Neural cell (in vitro differentiated cells): ENCODE results near the gene ICAM3. TPM values are rescaled to one million over a fixed set of nuclear protein-coding genes. Genes with fewer than 3 reads are reported as not detected.

ENCODE experiments used
- H2AFZ ChIP-seq: fragments of 200-600, 300-800 bp; sonication (generic), shearing (Covaris generic); 2 replicates; pipeline ENCODE4 v1.6.0; 2014; ENCODE audit warnings: low read depth, mild to moderate bottlenecking, antibody characterized with exemption, low read length, moderate library complexity
- H3F3A ChIP-seq: fragments of 200-600 bp; shearing (Covaris generic); 2 replicates; pipeline ENCODE4 v1.6.1; 2016; ENCODE audit warnings: mild to moderate bottlenecking, moderate library complexity, mixed read lengths, antibody characterized with exemption, low read length; ENCODE audit not compliant: insufficient read depth, poor library complexity, severe bottlenecking
- H3K27ac ChIP-seq: fragments of 200-600, 300-800 bp; sonication (generic), shearing (Covaris generic); 2 replicates; pipeline ENCODE4 v1.5.1; 2014; ENCODE audit warnings: mild to moderate bottlenecking, low read length, moderate library complexity
- H3K27me3 ChIP-seq: fragments of 300-800, 200-600 bp; sonication (generic), shearing (Covaris generic); 2 replicates; pipeline ENCODE4 v1.6.0; 2014; ENCODE audit warnings: mild to moderate bottlenecking, low read depth, low read length, moderate library complexity; ENCODE audit not compliant: insufficient read depth
- H3K36me3 ChIP-seq: fragments of 300-800, 200-600 bp; sonication (generic), shearing (Covaris generic); 2 replicates; pipeline ENCODE4 v1.5.1; 2014; ENCODE audit warnings: mild to moderate bottlenecking, antibody characterized with exemption, low read length, moderate library complexity; ENCODE audit not compliant: insufficient read depth
- H3K4me2 ChIP-seq: fragments of 300-800, 200-600 bp; sonication (generic), shearing (Covaris generic); 2 replicates; pipeline ENCODE4 v1.6.0; 2014; ENCODE audit warnings: mild to moderate bottlenecking, low read length
- H3K4me3 ChIP-seq: fragments of 300-800, 200-600 bp; sonication (generic), shearing (Covaris generic); 2 replicates; pipeline ENCODE4 v1.5.1; 2014; ENCODE audit warnings: mild to moderate bottlenecking, low read length, moderate library complexity
- H3K79me2 ChIP-seq: fragments of 200-600 bp; shearing (Covaris generic); replicated peaks from 2 replicates; pipeline ENCODE4 v1.6.0; 2014; ENCODE audit warnings: mild to moderate bottlenecking, low read length, moderate library complexity; ENCODE audit not compliant: insufficient read depth
- H3K9ac ChIP-seq: fragments of 300-800, 200-600 bp; sonication (generic), shearing (Covaris generic); 2 replicates; pipeline ENCODE4 v1.6.1; 2016; ENCODE audit warnings: mild to moderate bottlenecking, low read length, mixed read lengths
- H3K9me2 ChIP-seq: fragments of 200-600 bp; shearing (Covaris generic); 2 replicates; pipeline ENCODE4 v1.6.1; 2016; ENCODE audit warnings: mild to moderate bottlenecking, low read length, mixed read lengths; ENCODE audit not compliant: insufficient read depth
- H3K9me3 ChIP-seq: fragments of 200-600, 300-800 bp; sonication (generic), shearing (Covaris generic); 2 replicates; pipeline ENCODE4 v1.6.1; 2016; ENCODE audit warnings: mild to moderate bottlenecking, mixed run types, low read length, moderate library complexity, mixed read lengths
- H4K20me1 ChIP-seq: fragments of 200-600 bp; shearing (Covaris generic); 2 replicates; pipeline ENCODE4 v1.6.1; 2016; ENCODE audit warnings: mild to moderate bottlenecking, mixed run types; ENCODE audit not compliant: insufficient read depth
- CTCF ChIP-seq: fragments of 450-650 bp; IDR thresholded peaks from 2 replicates; pipeline ENCODE4 v1.5.1; 2014; ENCODE audit warnings: antibody characterized with exemption, mild to moderate bottlenecking, moderate library complexity; ENCODE audit not compliant: poor library complexity, severe bottlenecking
- EP300 ChIP-seq: fragments of 450-650 bp; conservative IDR thresholded peaks from 2 replicates; pipeline ENCODE4 v1.6.1; 2014; ENCODE audit warnings: antibody characterized with exemption, mild to moderate bottlenecking, moderate library complexity; ENCODE audit not compliant: poor library complexity, severe bottlenecking
- EZH2 ChIP-seq: fragments of 200-600, 300-800 bp; shearing (Covaris generic), sonication (generic); IDR thresholded peaks from 2 replicates; pipeline ENCODE4 v1.6.1; 2014; ENCODE audit warnings: antibody characterized with exemption, low read length, borderline replicate concordance, mild to moderate bottlenecking; ENCODE audit not compliant: insufficient read depth, poor library complexity, severe bottlenecking
- MXI1 ChIP-seq: fragments of 450-650 bp; conservative IDR thresholded peaks from 2 replicates; pipeline ENCODE4 v1.6.1; 2014; ENCODE audit warnings: antibody characterized with exemption, mild to moderate bottlenecking; ENCODE audit not compliant: poor library complexity, severe bottlenecking
- POLR2AphosphoS5 ChIP-seq: IDR thresholded peaks from 2 replicates; pipeline ENCODE4 v1.6.1; 2012
- RAD21 ChIP-seq: fragments of 450-650 bp; conservative IDR thresholded peaks from 2 replicates; pipeline ENCODE4 v1.6.1; 2014; ENCODE audit warnings: antibody characterized with exemption, mild to moderate bottlenecking, moderate library complexity
- REST ChIP-seq: IDR thresholded peaks from 2 replicates; pipeline ENCODE4 v1.6.1; 2012; ENCODE audit warnings: borderline replicate concordance
- SMC3 ChIP-seq: fragments of 450-650 bp; conservative IDR thresholded peaks from 2 replicates; pipeline ENCODE4 v1.6.1; 2014; ENCODE audit warnings: antibody characterized with exemption, mild to moderate bottlenecking, moderate library complexity; ENCODE audit not compliant: poor library complexity
- TAF1 ChIP-seq: IDR thresholded peaks from 2 replicates; pipeline ENCODE4 v1.6.1; 2012; ENCODE audit warnings: low read depth
- polyA plus RNA-seq: library from polyadenylated mRNA; depleted of rRNA; stranded (reverse); fragments of >200 nt; gene quantifications from 2 replicates; pipeline ENCODE4 v1.2.3, GENCODE V29; 2014

The ICAM3 gene
- polyA plus RNA-seq, 1 donor from 2014 or later = 0.53 TPM

GRCh38 chr19:10321417-10321797, 18.0 kb downstream of the ICAM3 start:
- Histone ChIP-seq H3K27ac (no peak overlapping the region), H3K36me3 (no peaks in the 10 kb centered on the region)
- TF ChIP-seq EZH2 = no peak
- TF ChIP-seq RAD21 = no peak
- TF ChIP-seq SMC3 = no peak
- no peak for TF ChIP-seq MXI1
- TF ChIP-seq POLR2AphosphoS5 = no peak
- no peak for TF ChIP-seq EP300
- no peak for TF ChIP-seq REST
- no peak for TF ChIP-seq CTCF
- TF ChIP-seq TAF1 = no peak

GRCh38 chr19:10320602-10321416, 18.6 kb downstream of the ICAM3 start:
- Histone ChIP-seq H3K4me3 (no peak overlapping the region), H3K36me3 (no peaks in the 10 kb centered on the region), H3F3A (no peaks in the 10 kb centered on the region), H3K9ac (no peak overlapping the region), H3K9me2 (no peaks in the 10 kb centered on the region), H3K79me2 (no peaks in the 10 kb centered on the region), H3K9me3 (no peaks in the 10 kb centered on the region), H2AFZ (no peak overlapping the region), H4K20me1 (no peaks in the 10 kb centered on the region), H3K27ac (no peak overlapping the region), H3K27me3 (no peaks in the 10 kb centered on the region), H3K4me2 (no peak overlapping the region)
- TF ChIP-seq SMC3 (no peak), REST (no peak), CTCF (no peak)

More at GRCh38 chr19:10321417-10321797, 18.0 kb downstream of the ICAM3 start:
- Histone ChIP-seq H2AFZ (no peak overlapping the region), H3K9me2 (no peaks in the 10 kb centered on the region), H3K4me2 (no peak overlapping the region), H3K4me3 (no peak overlapping the region), H3K27me3 (no peaks in the 10 kb centered on the region), H3K9ac (no peak overlapping the region), H3F3A (no peaks in the 10 kb centered on the region), H3K9me3 (no peaks in the 10 kb centered on the region), H4K20me1 (no peaks in the 10 kb centered on the region), H3K79me2 (no peaks in the 10 kb centered on the region)
